ENCODE measurements around the gene PAX5.

The PAX5 gene

GRCh38 chr9:37037503-37038301, 3.6 kb upstream of the PAX5 start:
- no peak for DNase-seq (ENCODE audit: low read depth in 2 of 2)

GRCh38 chr9:37036776-37037502, 2.9 kb upstream of the PAX5 start:
- DNase-seq (ENCODE audit: low read depth in 2 of 2) = no peak

- no peak for DNase-seq (ENCODE audit: low read depth in 2 of 2)
These were observed 2.3 kb upstream of the PAX5 start for GRCh38 chr9:37036371-37036775.

GRCh38 chr9:37035648-37036370, 1.7 kb upstream of the PAX5 start:
- no peak for DNase-seq (ENCODE audit: low read depth in 2 of 2)

GRCh38 chr9:37034938-37035647, 1.0 kb upstream of the PAX5 start:
- DNase-seq (ENCODE audit: low read depth in 2 of 2) = no peak

GRCh38 chr9:37034305-37034937, 353 bp upstream of the PAX5 start:
- DNase-seq (ENCODE audit: low read depth in 2 of 2) = no peak

- no peak for DNase-seq (ENCODE audit: low read depth in 2 of 2)
These were observed 927 bp downstream of the PAX5 start for GRCh38 chr9:37033141-37033540.

GRCh38 chr9:37032713-37033112, 1.4 kb downstream of the PAX5 start:
- no peak for DNase-seq (ENCODE audit: low read depth in 2 of 2)

GRCh38 chr9:37031902-37032301, 2.2 kb downstream of the PAX5 start:
- no peak for DNase-seq (ENCODE audit: low read depth in 2 of 2)

- DNase-seq (ENCODE audit: low read depth in 2 of 2) = no peak
These were observed 3.0 kb downstream of the PAX5 start for GRCh38 chr9:37031081-37031480.

GRCh38 chr9:37030611-37030939, 3.5 kb downstream of the PAX5 start:
- no peak for DNase-seq (ENCODE audit: low read depth in 2 of 2)

GRCh38 chr9:37029776-37030610, 4.1 kb downstream of the PAX5 start:
- no peak for DNase-seq (ENCODE audit: low read depth in 2 of 2)

- no peak for DNase-seq (ENCODE audit: low read depth in 2 of 2)
These were observed 4.7 kb downstream of the PAX5 start for GRCh38 chr9:37029304-37029775.

GRCh38 chr9:37028420-37029031, 5.5 kb downstream of the PAX5 start:
- DNase-seq (ENCODE audit: low read depth in 2 of 2) = no peak

GRCh38 chr9:37027582-37028419, 6.3 kb downstream of the PAX5 start:
- DNase-seq (ENCODE audit: low read depth in 2 of 2) = peak; percentile 45 to 49

- no peak for DNase-seq (ENCODE audit: low read depth in 2 of 2)
These were observed 7.0 kb downstream of the PAX5 start for GRCh38 chr9:37026931-37027581.

GRCh38 chr9:37026113-37026930, 7.7 kb downstream of the PAX5 start:
- DNase-seq (ENCODE audit: low read depth in 2 of 2) = no peak

- no peak for DNase-seq (ENCODE audit: low read depth in 2 of 2)
These were observed 8.3 kb downstream of the PAX5 start for GRCh38 chr9:37025823-37026112.
